SK-N-DZ (cell line): ENCODE measurements around the gene ADAMTS2.

Experiments used
- DNase-seq: peaks from one replicate; pipeline ENCODE4 v3.0.0-alpha.2; 2015; ENCODE audit warnings: low spot score

ADAMTS2 gene

GRCh38 chr5:179255527-179256327 is 89.5 kb downstream of the ADAMTS2 start:
- no peak for DNase-seq

- no peak for DNase-seq
Observed at GRCh38 chr5:179254638-179255271, 90.5 kb downstream of the ADAMTS2 start.

GRCh38 chr5:179253730-179254129 is 91.5 kb downstream of the ADAMTS2 start:
- no peak for DNase-seq

- no peak for DNase-seq
Observed at GRCh38 chr5:179251276-179251969, 93.8 kb downstream of the ADAMTS2 start.

GRCh38 chr5:179250561-179251225 is 94.6 kb downstream of the ADAMTS2 start:
- no peak for DNase-seq

GRCh38 chr5:179246227-179246626 is 99.0 kb downstream of the ADAMTS2 start:
- DNase-seq, result no peak

- no peak for DNase-seq
Observed at GRCh38 chr5:179245031-179245430, 100.2 kb downstream of the ADAMTS2 start.

- no peak for DNase-seq
Observed at GRCh38 chr5:179244044-179244443, 101.2 kb downstream of the ADAMTS2 start.

GRCh38 chr5:179243333-179243732 is 101.9 kb downstream of the ADAMTS2 start:
- DNase-seq, result no peak

GRCh38 chr5:179242676-179243075 is 102.6 kb downstream of the ADAMTS2 start:
- no peak for DNase-seq

- no peak for DNase-seq
Observed at GRCh38 chr5:179241764-179242370, 103.4 kb downstream of the ADAMTS2 start.

- DNase-seq, result no peak
Observed at GRCh38 chr5:179241175-179241574, 104.1 kb downstream of the ADAMTS2 start.

- no peak for DNase-seq
Observed at GRCh38 chr5:179240561-179240960, 104.7 kb downstream of the ADAMTS2 start.

GRCh38 chr5:179239256-179240135 is 105.8 kb downstream of the ADAMTS2 start:
- DNase-seq, result no peak

GRCh38 chr5:179238628-179238970 is 106.7 kb downstream of the ADAMTS2 start:
- DNase-seq, result no peak

- DNase-seq, result no peak
Observed at GRCh38 chr5:179237770-179238627, 107.3 kb downstream of the ADAMTS2 start.

GRCh38 chr5:179235416-179236400 is 109.6 kb downstream of the ADAMTS2 start:
- no peak for DNase-seq

- DNase-seq, result no peak
Observed at GRCh38 chr5:179234563-179235135, 110.6 kb downstream of the ADAMTS2 start.
